Breast epithelium (tissue), 4 donors: Measurements from ENCODE around the gene RILP. TPM values are rescaled to one million over a fixed set of nuclear protein-coding genes. Genes with fewer than 3 reads are reported as not detected.

Source experiments
- DNase-seq, 2 donors: peaks; one replicate each; pipeline ENCODE4 v3.0.0-alpha.2; 2019; ENCODE audit warnings: low spot score in 2 of 2
- H3K27ac ChIP-seq, 2 donors: fragments of 200-600 bp; sonication (generic) in 1 of 2; one replicate each; pipeline ENCODE4 v1.5.1; 2016 to 2019; ENCODE audit warnings: mild to moderate bottlenecking in 1 of 2
- H3K27me3 ChIP-seq, 2 donors: fragments of 200-600 bp; sonication (generic) in 1 of 2; one replicate each; pipeline versions ENCODE4 v1.5.1 to v1.6.0; 2017 to 2019; ENCODE audit warnings: control low read depth in 1 of 2, mild to moderate bottlenecking in 1 of 2
- H3K36me3 ChIP-seq: fragments of 200-600 bp; one replicate; pipeline ENCODE4 v1.5.1; 2019
- H3K4me1 ChIP-seq, 2 donors: fragments of 200-600 bp; sonication (generic); one replicate each; pipeline ENCODE4 v1.5.1; 2016 to 2019; ENCODE audit warnings: control low read depth in 1 of 2
- H3K4me3 ChIP-seq, 3 donors: fragments of 200-600 bp; sonication (generic); 1 replicate in 2 of 3; 2 replicates in 1 of 3; pipeline ENCODE4 v1.5.1; 2016 to 2019; ENCODE audit warnings: mild to moderate bottlenecking in 3 of 3, moderate library complexity in 2 of 3
- H3K9me3 ChIP-seq, 2 donors: fragments of 200-600 bp; sonication (generic) in 1 of 2; one replicate each; pipeline ENCODE4 v1.5.1; 2016 to 2019; ENCODE audit warnings: control low read depth in 1 of 2
- POLR2A ChIP-seq: fragments of 450-650 bp; IDR thresholded peaks from one replicate; pipeline ENCODE4 v1.6.1; 2016; ENCODE audit warnings: antibody characterized with exemption, mild to moderate bottlenecking, moderate library complexity
- POLR2AphosphoS5 ChIP-seq, 3 donors: sonication (generic); formaldehyde crosslinking; IDR thresholded peaks; one replicate each; pipeline ENCODE4 v1.6.1; 2017; ENCODE audit warnings: antibody characterized with exemption in 3 of 3
- intact Hi-C: fragments of 100-400 bp; cut with DNase I; formaldehyde crosslinking; loops from one replicate; pipeline ENCODE4 v1.15.1; 2023; ENCODE audit warnings: low total_unique reads
- total RNA-seq, 3 donors: library from RNA; depleted of rRNA; stranded (reverse); fragments of >200 nt; gene quantifications; one replicate each; pipeline ENCODE4 v1.1.0, GENCODE V29; 2016
- TF ChIP-seq, protein P1 (sequence below), 3 donors: fragments of 450-650 bp; IDR thresholded peaks; one replicate each; pipeline ENCODE4 v1.5.1; 2016 to 2017; ENCODE audit warnings: antibody characterized with exemption in 3 of 3, mild to moderate bottlenecking in 3 of 3, moderate library complexity in 3 of 3

Gene RILP
- total RNA-seq, 3 donors from 2014 or later, result 15.4 to 42.7 (median 31.1) TPM

DNA sequence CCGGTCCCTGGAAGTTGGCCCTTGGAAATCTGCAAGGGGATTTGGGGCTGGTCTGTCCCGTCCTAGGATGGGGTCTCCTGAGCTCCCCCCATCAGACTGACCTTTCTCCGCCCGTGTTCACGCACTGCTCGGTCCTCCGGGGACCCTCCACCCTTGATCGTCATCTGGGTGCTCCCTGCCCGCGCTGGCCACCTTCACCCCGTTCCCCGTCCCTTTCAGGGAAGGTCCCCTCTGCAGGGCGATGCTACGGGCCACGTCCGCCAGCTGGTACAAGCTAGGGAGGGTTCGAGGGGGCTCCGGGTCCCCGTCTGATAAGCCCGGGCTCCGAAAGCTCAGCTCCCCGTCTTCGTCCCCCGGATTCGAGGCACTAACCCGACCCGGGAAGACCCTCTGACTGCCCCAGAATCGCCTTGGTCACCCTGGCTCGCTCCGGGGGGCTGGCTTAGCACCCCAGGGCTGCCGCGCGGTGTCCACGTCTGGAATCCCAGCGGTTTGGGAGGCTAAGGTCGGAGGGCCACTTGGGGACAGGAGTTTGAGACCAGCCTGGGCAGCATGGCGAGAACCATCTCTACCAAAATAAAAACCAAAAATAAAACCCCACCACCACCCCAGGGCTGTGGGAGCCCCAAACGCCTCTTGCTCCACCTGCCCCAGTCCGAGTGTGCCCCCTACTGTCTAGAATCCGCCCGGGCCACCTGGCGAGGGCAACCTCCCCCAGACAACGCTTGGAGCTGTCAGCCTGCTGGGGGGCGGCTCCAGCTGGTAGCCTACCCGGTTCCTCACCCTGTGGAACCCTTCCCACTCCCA is 20.0 kb downstream of the RILP start:
- peaks cover 0 to 12% of the 10 kb centered on the region in 2 donors for H3K4me1 ChIP-seq
- H3K27ac ChIP-seq, result peak overlapping the region; percentile 90 to 99
- intact Hi-C loops, result loop anchor here (5.0 kb wide), 1 partner anchor 57 kb away; no protein-coding TSS in a partner anchor
- peak in 1 of 2 donors; percentile 57 for DNase-seq
- H3K4me3 ChIP-seq, result peak overlapping the region; percentile 63 to 84 (median 79)
- H3K27me3 ChIP-seq, result no peaks in the 10 kb centered on the region
- no peaks in the 10 kb centered on the region for H3K9me3 ChIP-seq
- TF ChIP-seq POLR2A (no peak), POLR2AphosphoS5 (IDR thresholded peaks at IDR 0.05) (no peak)
- TF ChIP-seq, protein P1, sequence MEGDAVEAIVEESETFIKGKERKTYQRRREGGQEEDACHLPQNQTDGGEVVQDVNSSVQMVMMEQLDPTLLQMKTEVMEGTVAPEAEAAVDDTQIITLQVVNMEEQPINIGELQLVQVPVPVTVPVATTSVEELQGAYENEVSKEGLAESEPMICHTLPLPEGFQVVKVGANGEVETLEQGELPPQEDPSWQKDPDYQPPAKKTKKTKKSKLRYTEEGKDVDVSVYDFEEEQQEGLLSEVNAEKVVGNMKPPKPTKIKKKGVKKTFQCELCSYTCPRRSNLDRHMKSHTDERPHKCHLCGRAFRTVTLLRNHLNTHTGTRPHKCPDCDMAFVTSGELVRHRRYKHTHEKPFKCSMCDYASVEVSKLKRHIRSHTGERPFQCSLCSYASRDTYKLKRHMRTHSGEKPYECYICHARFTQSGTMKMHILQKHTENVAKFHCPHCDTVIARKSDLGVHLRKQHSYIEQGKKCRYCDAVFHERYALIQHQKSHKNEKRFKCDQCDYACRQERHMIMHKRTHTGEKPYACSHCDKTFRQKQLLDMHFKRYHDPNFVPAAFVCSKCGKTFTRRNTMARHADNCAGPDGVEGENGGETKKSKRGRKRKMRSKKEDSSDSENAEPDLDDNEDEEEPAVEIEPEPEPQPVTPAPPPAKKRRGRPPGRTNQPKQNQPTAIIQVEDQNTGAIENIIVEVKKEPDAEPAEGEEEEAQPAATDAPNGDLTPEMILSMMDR (IDR thresholded peaks at IDR 0.05), result peak; percentile 41 to 71 (median 43)
- no peaks in the 10 kb centered on the region for H3K36me3 ChIP-seq

DNA sequence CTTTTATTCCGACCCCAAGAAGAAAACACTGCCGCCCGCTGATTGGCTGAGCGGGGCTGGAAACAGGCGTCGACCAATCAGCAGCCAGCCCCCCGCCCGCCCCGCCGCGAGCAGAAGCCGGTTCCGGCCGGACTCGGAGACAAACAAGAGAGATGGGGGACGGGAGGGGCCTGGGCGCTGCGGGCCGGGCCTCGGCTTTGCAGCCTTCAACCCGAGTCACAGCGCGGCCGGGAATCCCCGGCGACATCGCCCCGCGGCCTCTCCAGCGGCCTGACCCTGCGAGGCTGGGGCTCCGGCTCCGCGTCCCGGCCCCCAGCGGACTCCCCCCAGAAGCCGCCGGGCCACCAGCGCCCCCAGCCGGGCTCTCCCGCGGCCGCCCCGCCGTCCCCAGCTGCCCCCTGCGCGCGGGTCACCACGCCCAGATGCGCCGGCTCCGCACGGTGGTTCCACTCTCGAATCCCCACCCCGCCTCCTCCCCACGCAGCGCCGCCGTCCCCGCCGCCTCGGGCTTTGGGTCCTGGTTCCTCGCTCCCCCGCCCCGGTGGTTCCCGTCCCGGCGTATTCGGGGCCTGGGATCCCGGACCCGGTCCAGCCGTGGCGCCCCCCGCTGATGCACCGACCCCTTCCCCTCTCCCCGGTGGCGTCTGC is 20.7 kb downstream of the RILP start:
- peak overlapping the region; percentile 90 to 99 for H3K27ac ChIP-seq

DNA sequence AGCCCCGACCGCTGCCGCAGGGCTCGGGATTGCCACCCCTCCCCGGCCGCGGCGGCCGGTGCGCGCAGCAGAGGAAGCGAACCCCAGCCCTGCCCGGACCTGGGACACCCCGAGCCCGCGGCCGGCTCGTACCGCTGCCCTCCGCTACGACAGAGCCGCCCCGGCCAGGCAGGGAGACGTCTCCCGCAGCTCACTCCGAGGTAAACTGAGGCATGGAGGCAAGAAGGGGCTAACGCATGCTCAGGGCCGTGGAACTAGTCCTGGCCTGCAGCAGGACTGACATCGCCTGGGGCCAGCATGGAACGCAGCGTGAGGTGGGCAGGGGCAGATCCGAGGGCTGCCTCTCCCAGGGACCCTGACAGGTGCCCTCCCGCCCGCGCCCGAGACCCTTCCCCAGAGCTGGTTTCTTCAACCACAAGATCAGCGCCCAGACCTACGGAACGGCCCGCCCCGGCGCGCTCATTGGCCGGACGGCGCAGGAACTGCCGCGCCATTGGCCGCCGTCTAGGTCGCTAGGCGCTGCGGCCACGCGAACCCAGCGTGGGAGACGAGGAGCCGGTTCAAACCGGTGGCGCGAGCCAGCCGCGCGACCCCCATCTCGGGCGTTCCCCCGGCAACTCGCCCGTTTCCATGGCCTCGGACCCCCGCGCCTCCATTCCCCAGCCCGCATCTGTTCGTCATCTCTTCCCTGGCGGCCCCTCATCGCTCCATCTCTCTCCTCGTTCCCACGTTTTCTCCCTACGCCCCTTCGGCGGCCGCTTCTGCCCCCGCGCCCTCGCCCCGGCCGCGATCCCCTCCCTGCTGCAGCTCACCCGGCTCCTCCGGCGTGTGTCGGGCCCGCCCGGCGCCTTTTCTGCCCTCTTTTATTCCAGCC is 21.4 kb downstream of the RILP start, which contains the start of gene SLC43A2:
Gene SLC43A2, minus strand, starts transcription at position 853 of the 874 bp plus-strand sequence. CDS start 960 bp downstream, outside the sequence.
- Histone ChIP-seq H3K4me3 (peak within 1 kb of the TSS; percentile 63 to 84 (median 79)), H3K4me1 (peaks cover 0 to 12% of the 10 kb centered on the region in 2 donors), H3K27ac (peak within 1 kb of the TSS; percentile 90 to 99), H3K27me3 (no peaks in the 10 kb centered on the region), H3K36me3 (no peaks in the 10 kb centered on the region), H3K9me3 (no peaks in the 10 kb centered on the region)
- intact Hi-C loops, result loop anchor here (5.0 kb wide), 1 partner anchor 56 kb away; no protein-coding TSS in a partner anchor
- DNase-seq, result peak; percentile 73 to 80
- TF ChIP-seq POLR2AphosphoS5 (IDR thresholded peaks at IDR 0.05) (peak in 2 of 3 donors; percentile 14 to 37), POLR2A (peak; percentile 18)
- TF ChIP-seq, protein P1 (IDR thresholded peaks at IDR 0.05), result no peak

More for the DNA sequence above, 20.7 kb downstream of the RILP start:
- TF ChIP-seq POLR2AphosphoS5 (IDR thresholded peaks at IDR 0.05) (no peak), POLR2A (peak; percentile 8)
- TF ChIP-seq, protein P1 (IDR thresholded peaks at IDR 0.05), result no peak
- Histone ChIP-seq H3K27me3 (no peaks in the 10 kb centered on the region), H3K36me3 (no peaks in the 10 kb centered on the region), H3K4me1 (peaks cover 0 to 12% of the 10 kb centered on the region in 2 donors), H3K4me3 (peak overlapping the region; percentile 63 to 84 (median 79)), H3K9me3 (no peaks in the 10 kb centered on the region)
- peak; percentile 95 to 96 for DNase-seq
- intact Hi-C loops, result loop anchor here (5.0 kb wide), 1 partner anchor 57 kb away; no protein-coding TSS in a partner anchor

DNA sequence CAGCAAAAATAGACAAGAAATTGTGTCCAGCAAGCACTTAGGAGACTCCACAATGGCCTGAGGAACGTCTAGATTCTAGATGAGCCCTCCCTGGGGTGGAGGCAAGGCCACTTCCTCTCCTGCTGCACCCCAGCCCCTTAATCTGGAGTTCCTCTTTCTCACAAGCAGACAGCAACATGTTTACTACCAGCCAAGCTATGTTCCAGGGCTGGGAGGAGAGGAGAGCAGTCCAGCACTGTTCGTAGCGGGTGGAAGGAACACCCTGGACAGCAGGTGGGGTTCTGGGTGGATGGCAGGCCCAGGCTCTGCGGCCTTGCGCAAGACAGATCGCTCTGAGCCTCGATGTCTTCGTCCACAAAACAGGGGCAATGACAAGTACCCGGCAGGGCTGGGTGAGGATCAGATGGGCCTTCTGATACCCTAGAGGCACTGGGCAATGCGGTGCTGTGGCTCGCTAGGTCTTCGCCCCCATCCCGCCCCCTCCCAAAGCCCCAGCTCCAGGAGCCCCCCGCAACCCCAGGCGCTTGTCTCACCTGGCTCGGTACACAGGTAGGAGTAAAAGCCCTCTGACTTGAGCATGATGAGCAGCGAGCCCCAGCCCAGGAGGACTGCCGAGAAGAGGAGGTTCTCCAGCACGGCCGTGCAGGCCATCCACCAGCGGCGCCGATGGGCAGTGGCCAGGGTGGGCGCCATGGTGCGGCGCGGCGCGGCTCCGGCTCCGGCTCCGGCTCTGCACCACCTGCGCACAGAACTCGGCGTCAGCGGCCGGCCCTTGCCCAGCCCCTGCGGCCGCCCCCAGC is 22.3 kb downstream of the RILP start:
- Histone ChIP-seq H3K36me3 (no peaks in the 10 kb centered on the region), H3K9me3 (no peaks in the 10 kb centered on the region), H3K27me3 (no peaks in the 10 kb centered on the region), H3K4me1 (peaks cover 0 to 12% of the 10 kb centered on the region in 2 donors), H3K27ac (peak overlapping the region; percentile 90 to 99), H3K4me3 (peak overlapping the region; percentile 63 to 84 (median 79))
- DNase-seq, result no peak
- intact Hi-C loops, result loop anchor here (5.0 kb wide), 1 partner anchor 55 kb away; no protein-coding TSS in a partner anchor
- TF ChIP-seq, protein P1 (IDR thresholded peaks at IDR 0.05), result no peak
- TF ChIP-seq POLR2A (no peak), POLR2AphosphoS5 (IDR thresholded peaks at IDR 0.05) (peak in 1 of 3 donors; percentile 23)
